ENCODE data around the gene BCL2L11. TPM values are rescaled to one million over a fixed set of nuclear protein-coding genes. Genes with fewer than 3 reads are reported as not detected.

The BCL2L11 gene
- total RNA-seq, 4 donors from 2014 or later = 4.8 to 18.8 (median 13.7) TPM

GRCh38 chr2:111169924-111170323, 49.2 kb downstream of the BCL2L11 start:
- TF ChIP-seq, protein P1, sequence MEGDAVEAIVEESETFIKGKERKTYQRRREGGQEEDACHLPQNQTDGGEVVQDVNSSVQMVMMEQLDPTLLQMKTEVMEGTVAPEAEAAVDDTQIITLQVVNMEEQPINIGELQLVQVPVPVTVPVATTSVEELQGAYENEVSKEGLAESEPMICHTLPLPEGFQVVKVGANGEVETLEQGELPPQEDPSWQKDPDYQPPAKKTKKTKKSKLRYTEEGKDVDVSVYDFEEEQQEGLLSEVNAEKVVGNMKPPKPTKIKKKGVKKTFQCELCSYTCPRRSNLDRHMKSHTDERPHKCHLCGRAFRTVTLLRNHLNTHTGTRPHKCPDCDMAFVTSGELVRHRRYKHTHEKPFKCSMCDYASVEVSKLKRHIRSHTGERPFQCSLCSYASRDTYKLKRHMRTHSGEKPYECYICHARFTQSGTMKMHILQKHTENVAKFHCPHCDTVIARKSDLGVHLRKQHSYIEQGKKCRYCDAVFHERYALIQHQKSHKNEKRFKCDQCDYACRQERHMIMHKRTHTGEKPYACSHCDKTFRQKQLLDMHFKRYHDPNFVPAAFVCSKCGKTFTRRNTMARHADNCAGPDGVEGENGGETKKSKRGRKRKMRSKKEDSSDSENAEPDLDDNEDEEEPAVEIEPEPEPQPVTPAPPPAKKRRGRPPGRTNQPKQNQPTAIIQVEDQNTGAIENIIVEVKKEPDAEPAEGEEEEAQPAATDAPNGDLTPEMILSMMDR (IDR thresholded peaks at IDR 0.05 in 4 of 5, conservative IDR thresholded peaks at IDR 0.05 in 1 of 5) = no peak
- TF ChIP-seq POLR2A (IDR thresholded peaks at IDR 0.05) = no peak
- Histone ChIP-seq H3K4me1 (peaks cover 8 to 15% of the 10 kb centered on the region in 2 donors), H3K36me3 (peaks cover 0 to 11% of the 10 kb centered on the region in 2 donors), H3K27me3 (no peaks in the 10 kb centered on the region), H3K4me3 (no peak overlapping the region), H3K27ac (no peak overlapping the region), H3K9me3 (no peaks in the 10 kb centered on the region)
- in situ Hi-C loops (cut with MboI; ENCODE audit: low sequenced_read_pairs in 4 of 4) = no loop called here
- DNase-seq (no peak), ATAC-seq (no peak)
- intact Hi-C loops (cut with DNase I; ENCODE audit: low total_unique reads) = loop anchor here (2.0 kb wide), 1 partner anchor 49 kb away; the partner anchor contains the start of gene BCL2L11

- ATAC-seq (no peak), DNase-seq (no peak)
- H3K9me3 ChIP-seq = no peaks in the 10 kb centered on the region
- peaks cover 0 to 4% of the 10 kb centered on the region in 2 donors for H3K36me3 ChIP-seq
- TF ChIP-seq, protein P1 (IDR thresholded peaks at IDR 0.05 in 4 of 5, conservative IDR thresholded peaks at IDR 0.05 in 1 of 5) = no peak
- TF ChIP-seq POLR2A (IDR thresholded peaks at IDR 0.05) = no peak
- H3K4me3 ChIP-seq = no peak overlapping the region
- H3K27ac ChIP-seq = no peak overlapping the region
- in situ Hi-C loops (cut with MboI; ENCODE audit: low sequenced_read_pairs in 4 of 4) = no loop called here
- intact Hi-C loops (cut with DNase I; ENCODE audit: low total_unique reads) = no loop called here
- H3K27me3 ChIP-seq = no peaks in the 10 kb centered on the region
- peaks cover 8 to 9% of the 10 kb centered on the region in 2 donors for H3K4me1 ChIP-seq
Observed at GRCh38 chr2:111171337-111171930, 50.7 kb downstream of the BCL2L11 start.

DNA sequence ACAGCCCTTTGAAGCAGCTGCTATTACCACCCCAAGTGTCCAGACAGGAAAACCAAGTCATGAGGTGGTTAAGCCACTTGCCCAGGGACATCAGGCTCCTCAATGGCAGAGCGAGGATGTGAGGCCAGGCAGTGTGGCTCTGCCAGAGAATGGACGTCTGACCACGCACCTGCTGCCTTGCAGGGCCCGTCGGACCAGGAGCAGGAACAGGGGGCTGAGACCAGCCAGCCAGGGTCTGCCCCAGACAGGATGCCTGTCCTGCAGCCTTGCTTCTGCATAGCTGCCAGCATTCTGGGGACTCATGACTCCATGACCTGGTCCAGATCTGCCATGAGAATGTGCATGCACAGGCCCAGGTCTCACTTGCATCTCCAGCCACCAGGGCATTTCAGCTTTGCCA, 52.0 kb downstream of the BCL2L11 start:
- TF ChIP-seq, protein P1 (IDR thresholded peaks at IDR 0.05 in 4 of 5, conservative IDR thresholded peaks at IDR 0.05 in 1 of 5) = no peak
- TF ChIP-seq POLR2A (IDR thresholded peaks at IDR 0.05) = no peak
- no peaks in the 10 kb centered on the region for H3K36me3 ChIP-seq
- no peak for DNase-seq
- H3K27me3 ChIP-seq = no peaks in the 10 kb centered on the region
- intact Hi-C loops (cut with DNase I; ENCODE audit: low total_unique reads) (no loop called here), in situ Hi-C loops (cut with MboI; ENCODE audit: low sequenced_read_pairs in 4 of 4) (no loop called here)
- H3K9me3 ChIP-seq = no peaks in the 10 kb centered on the region
- no peak overlapping the region for H3K27ac ChIP-seq
- no peak for ATAC-seq
- no peak overlapping the region for H3K4me3 ChIP-seq
- H3K4me1 ChIP-seq = peaks cover 7 to 8% of the 10 kb centered on the region in 2 donors

GRCh38 chr2:111173338-111173737, 52.6 kb downstream of the BCL2L11 start:
- H3K27ac ChIP-seq = no peak overlapping the region
- ATAC-seq = no peak
- intact Hi-C loops (cut with DNase I; ENCODE audit: low total_unique reads) = no loop called here
- no peak for DNase-seq
- H3K9me3 ChIP-seq = no peaks in the 10 kb centered on the region
- no peaks in the 10 kb centered on the region for H3K27me3 ChIP-seq
- in situ Hi-C loops (cut with MboI; ENCODE audit: low sequenced_read_pairs in 4 of 4) = no loop called here
- no peak overlapping the region for H3K4me3 ChIP-seq
- no peaks in the 10 kb centered on the region for H3K36me3 ChIP-seq
- TF ChIP-seq, protein P1 (IDR thresholded peaks at IDR 0.05 in 4 of 5, conservative IDR thresholded peaks at IDR 0.05 in 1 of 5) = no peak
- no peak for TF ChIP-seq POLR2A (IDR thresholded peaks at IDR 0.05)
- peaks cover under 1% of the 10 kb centered on the region in 2 donors for H3K4me1 ChIP-seq

DNA sequence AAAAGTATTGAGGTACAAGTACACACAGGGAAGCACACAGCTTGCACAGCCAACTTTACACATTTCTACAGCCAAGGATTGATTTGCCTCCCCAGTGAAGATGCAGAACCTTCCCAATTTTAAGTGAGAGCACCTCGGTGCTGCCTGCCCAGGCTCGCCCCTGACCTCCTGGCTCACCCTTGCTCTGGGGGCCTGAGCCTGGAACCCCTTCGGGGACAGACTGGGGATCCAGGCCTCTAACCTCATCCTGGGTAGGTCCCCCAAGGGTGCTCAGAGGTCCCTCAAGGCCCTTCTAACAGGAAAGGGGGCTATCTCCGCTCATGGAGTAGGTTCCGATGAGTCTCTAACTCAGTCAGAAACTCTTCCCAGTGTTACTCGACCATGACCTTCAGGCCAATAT, 53.1 kb downstream of the BCL2L11 start:
- TF ChIP-seq, protein P1 (IDR thresholded peaks at IDR 0.05 in 4 of 5, conservative IDR thresholded peaks at IDR 0.05 in 1 of 5) = no peak
- no peak for TF ChIP-seq POLR2A (IDR thresholded peaks at IDR 0.05)
- ATAC-seq (no peak), DNase-seq (no peak)
- Histone ChIP-seq H3K36me3 (no peaks in the 10 kb centered on the region), H3K9me3 (no peaks in the 10 kb centered on the region), H3K4me1 (no peaks in the 10 kb centered on the region), H3K27ac (no peak overlapping the region), H3K27me3 (no peaks in the 10 kb centered on the region), H3K4me3 (no peak overlapping the region)
- in situ Hi-C loops (cut with MboI; ENCODE audit: low sequenced_read_pairs in 4 of 4) (no loop called here), intact Hi-C loops (cut with DNase I; ENCODE audit: low total_unique reads) (no loop called here)

Data from gastrocnemius medialis (tissue), 4 donors.